Measurements from ENCODE around the gene ACSL1.

DNA sequence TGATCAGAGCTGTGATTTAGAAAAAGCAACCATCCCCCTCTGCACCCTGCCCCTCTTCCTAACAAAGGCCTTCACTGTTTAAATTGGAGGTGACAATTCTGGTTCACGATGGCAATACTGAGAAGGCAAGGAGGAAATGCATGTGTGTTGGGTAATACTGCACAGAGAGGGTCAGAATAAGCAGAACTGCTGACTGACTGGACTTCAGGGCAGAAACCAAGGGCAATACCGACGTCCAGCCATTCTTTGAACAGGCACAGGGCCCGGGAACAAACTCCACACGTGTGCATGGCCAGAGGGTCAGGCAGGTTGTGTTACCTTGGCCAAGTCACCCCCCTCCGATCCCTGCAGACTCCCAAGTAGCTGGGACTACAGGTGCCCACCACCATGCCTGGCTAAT lies 6.0 kb downstream of the ACSL1 start:
- TF ChIP-seq, protein P1, sequence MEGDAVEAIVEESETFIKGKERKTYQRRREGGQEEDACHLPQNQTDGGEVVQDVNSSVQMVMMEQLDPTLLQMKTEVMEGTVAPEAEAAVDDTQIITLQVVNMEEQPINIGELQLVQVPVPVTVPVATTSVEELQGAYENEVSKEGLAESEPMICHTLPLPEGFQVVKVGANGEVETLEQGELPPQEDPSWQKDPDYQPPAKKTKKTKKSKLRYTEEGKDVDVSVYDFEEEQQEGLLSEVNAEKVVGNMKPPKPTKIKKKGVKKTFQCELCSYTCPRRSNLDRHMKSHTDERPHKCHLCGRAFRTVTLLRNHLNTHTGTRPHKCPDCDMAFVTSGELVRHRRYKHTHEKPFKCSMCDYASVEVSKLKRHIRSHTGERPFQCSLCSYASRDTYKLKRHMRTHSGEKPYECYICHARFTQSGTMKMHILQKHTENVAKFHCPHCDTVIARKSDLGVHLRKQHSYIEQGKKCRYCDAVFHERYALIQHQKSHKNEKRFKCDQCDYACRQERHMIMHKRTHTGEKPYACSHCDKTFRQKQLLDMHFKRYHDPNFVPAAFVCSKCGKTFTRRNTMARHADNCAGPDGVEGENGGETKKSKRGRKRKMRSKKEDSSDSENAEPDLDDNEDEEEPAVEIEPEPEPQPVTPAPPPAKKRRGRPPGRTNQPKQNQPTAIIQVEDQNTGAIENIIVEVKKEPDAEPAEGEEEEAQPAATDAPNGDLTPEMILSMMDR (conservative IDR thresholded peaks at IDR 0.05 in 1 of 2, IDR thresholded peaks at IDR 0.05 in 1 of 2; ENCODE audit: low read depth in 1 of 2, low read length in 2 of 2), result no peak
- no peak for TF ChIP-seq EZH2 (IDR thresholded peaks at IDR 0.05; ENCODE audit: low read length, missing control alignments)
